Measurements from ENCODE around the gene DNAH12. TPM values are rescaled to one million over a fixed set of nuclear protein-coding genes. Genes with fewer than 3 reads are reported as not detected.
"Not testable (repeated sequence)": the region's sequence is repeated elsewhere in the genome, so short reads cannot be mapped to it uniquely, and the experiment has no call there.

Gene DNAH12
- total and polyA plus RNA-seq, 9 of the 15 experiments (the other 6 are each of a cell fraction or from before 2014, with no cell fraction given) = 0.01 to 0.04 (median 0.01) TPM; not detected in 5

DNA sequence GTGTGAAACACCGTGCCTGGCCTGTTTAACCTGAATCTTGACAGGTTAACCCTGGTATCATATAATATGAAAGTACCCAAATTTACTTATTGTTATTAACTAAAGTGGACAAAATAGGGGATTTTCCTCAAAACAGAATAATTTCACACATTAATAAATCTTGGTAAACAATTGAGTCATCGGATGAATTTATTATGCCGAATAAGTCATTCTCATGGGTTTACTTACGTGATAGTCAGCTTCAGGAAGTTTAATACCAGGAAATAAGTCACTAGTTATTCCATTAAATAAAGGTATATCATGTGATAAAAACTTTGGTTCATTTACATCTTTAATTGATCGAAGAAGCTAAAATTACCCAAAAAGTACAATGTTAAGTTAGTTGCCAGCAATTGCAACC, 99.7 kb downstream of the DNAH12 start (continued):
- TF ChIP-seq DACH1 (IDR thresholded peaks at IDR 0.05; ENCODE audit: partially characterized antibody) = no peak
- TF ChIP-seq ZNF507 (tag; conservative IDR thresholded peaks at IDR 0.05) = no peak
- no peak for TF ChIP-seq HMBOX1 (IDR thresholded peaks at IDR 0.05)
- TF ChIP-seq ZBED1 (IDR thresholded peaks at IDR 0.05) = no peak
- TF ChIP-seq NCOA1 (IDR thresholded peaks at IDR 0.05; ENCODE audit: low read depth) = no peak

- H3K9me3 ChIP-seq (replicated peaks; ENCODE audit: control insufficient read depth, insufficient read depth, low read depth, low read length); H3K9ac ChIP-seq (ENCODE audit: insufficient read depth in 1 of 2, low read depth in 2 of 2, low read length in 2 of 2); BruUV-seq (replicated peaks); FAIRE-seq; DNase-seq (ENCODE audit: extremely low read depth in 1 of 4, low spot score in 3 of 4); in situ Hi-C loops (cut with MboI); H3K27ac ChIP-seq (ENCODE audit: extremely low read depth, low read depth, low read length); H3K36me3 ChIP-seq (ENCODE audit: control insufficient read depth, insufficient read depth, low read length); H4K20me1 ChIP-seq (replicated peaks; ENCODE audit: control insufficient read depth, insufficient read depth, low read length); H3K4me1 ChIP-seq (replicated peaks in 1 of 2; ENCODE audit: control insufficient read depth in 2 of 2, insufficient read depth in 2 of 2, low read length in 2 of 2); H3K79me2 ChIP-seq (ENCODE audit: control insufficient read depth, insufficient read depth, low read length); H3K27me3 ChIP-seq (ENCODE audit: control insufficient read depth in 2 of 2, insufficient read depth in 2 of 2, low read length in 2 of 2); ATAC-seq; CTCF ChIA-PET (ENCODE audit: low intra/inter-chr PET ratio); H2AFZ ChIP-seq (ENCODE audit: low read depth, low read length); POLR2A ChIA-PET; H3K9me1 ChIP-seq (ENCODE audit: control insufficient read depth, insufficient read depth, low read length); H3K4me2 ChIP-seq (ENCODE audit: insufficient read depth, low read length); H3K4me3 ChIP-seq; intact Hi-C loops (cut with micrococcal nuclease): not testable (repeated sequence)
- TF ChIP-seq RBM25 (IDR thresholded peaks at IDR 0.05; ENCODE audit: low read depth, low read length, severe bottlenecking) (peak; percentile 29), ZNF146 (CRISPR knock-in tag; IDR thresholded peaks at IDR 0.05; ENCODE audit: unreplicated experiment) (peak; percentile 63)
These were observed 104.0 kb downstream of the DNAH12 start for GRCh38 chr3:57440144-57440543.

DNA sequence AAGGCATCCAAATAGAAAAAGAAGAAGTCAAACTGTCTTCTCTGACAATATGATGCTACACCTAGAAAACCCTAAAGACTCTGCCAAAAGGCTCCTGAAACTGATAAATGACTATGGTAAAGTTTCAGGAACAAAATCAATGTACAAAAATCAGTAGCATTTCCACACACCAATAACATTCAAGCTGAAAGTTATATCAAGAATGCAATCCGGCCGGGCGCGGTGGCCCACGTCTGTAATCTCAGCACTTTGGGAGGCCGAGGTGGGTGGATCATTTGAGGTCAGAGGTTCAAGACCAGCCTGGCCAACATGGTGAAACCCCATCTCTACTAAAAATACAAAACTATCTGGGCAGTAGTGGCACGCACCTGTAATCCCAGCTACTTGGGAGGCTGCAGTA, 105.7 kb downstream of the DNAH12 start:
- ATAC-seq; H3K27ac ChIP-seq (ENCODE audit: extremely low read depth, low read depth, low read length); FAIRE-seq; BruUV-seq (replicated peaks); H3K36me3 ChIP-seq (ENCODE audit: control insufficient read depth, insufficient read depth, low read length); H3K4me2 ChIP-seq (ENCODE audit: insufficient read depth, low read length); H3K4me1 ChIP-seq (replicated peaks in 1 of 2; ENCODE audit: control insufficient read depth in 2 of 2, insufficient read depth in 2 of 2, low read length in 2 of 2); H4K20me1 ChIP-seq (replicated peaks; ENCODE audit: control insufficient read depth, insufficient read depth, low read length); H3K9ac ChIP-seq (ENCODE audit: insufficient read depth in 1 of 2, low read depth in 2 of 2, low read length in 2 of 2); H3K4me3 ChIP-seq; CTCF ChIA-PET (ENCODE audit: low intra/inter-chr PET ratio); H3K27me3 ChIP-seq (ENCODE audit: control insufficient read depth in 2 of 2, insufficient read depth in 2 of 2, low read length in 2 of 2); H3K9me1 ChIP-seq (ENCODE audit: control insufficient read depth, insufficient read depth, low read length); H3K79me2 ChIP-seq (ENCODE audit: control insufficient read depth, insufficient read depth, low read length); in situ Hi-C loops (cut with MboI); H3K9me3 ChIP-seq (replicated peaks; ENCODE audit: control insufficient read depth, insufficient read depth, low read depth, low read length); DNase-seq (ENCODE audit: extremely low read depth in 1 of 4, low spot score in 3 of 4); H2AFZ ChIP-seq (ENCODE audit: low read depth, low read length); intact Hi-C loops (cut with micrococcal nuclease): not testable (repeated sequence)
- 12% methylated on average over 7 of the region's 7 CpGs for WGBS (ENCODE audit: insufficient coverage, low coverage, missing lambda C conversion rate)
- POLR2A ChIA-PET = interaction anchor here (1.5 kb wide), 1 partner anchor 12 kb away, joined by 3 read pairs; no protein-coding TSS in a partner anchor
